Measurements from ENCODE around the gene NR6A1. TPM values are rescaled to one million over a fixed set of nuclear protein-coding genes. Genes with fewer than 3 reads are reported as not detected.

The NR6A1 gene
- total and polyA plus RNA-seq, 12 donors = 0.29 to 2.0 (median 1.2) TPM

DNA sequence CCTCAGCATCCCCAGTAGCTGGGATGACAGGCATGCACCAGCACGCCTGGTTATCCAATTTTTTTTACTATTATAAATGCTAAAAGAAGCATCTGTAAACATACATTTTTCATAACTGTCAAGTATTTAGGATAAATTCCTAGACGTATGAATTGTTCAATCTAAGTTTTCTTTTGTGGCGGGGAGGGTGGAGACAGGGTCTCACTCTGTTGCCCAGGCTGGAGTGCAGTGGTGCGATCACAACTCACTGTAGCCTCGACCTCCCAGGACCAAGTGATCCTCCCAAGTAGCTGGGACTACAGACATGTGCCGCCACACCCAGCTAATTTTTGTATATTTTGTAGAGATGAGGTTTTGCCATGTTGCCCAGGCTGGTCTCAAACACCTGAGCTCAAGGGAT lies 52.2 kb downstream of the NR6A1 start:
- H3K36me3 ChIP-seq = no peaks in the 10 kb centered on the region
- H3K4me1 ChIP-seq = peaks cover 0 to 10% (median 0%) of the 10 kb centered on the region in 9 donors
- no peaks in the 10 kb centered on the region for H3K9me3 ChIP-seq
- no peak overlapping the region for H3K4me3 ChIP-seq
- no peaks in the 10 kb centered on the region for H3K27me3 ChIP-seq
- 91 to 96% methylated on average over 6 of the region's 6 CpGs for WGBS, 2 donors
- no peak for TF ChIP-seq CTCF (IDR thresholded peaks at IDR 0.05)
- H3K27ac ChIP-seq = no peak overlapping the region
- intact Hi-C loops (cut with DNase I) = loop anchor here in 1 of 10 donors (10.0 kb wide), 1 partner anchor 164 kb away; no protein-coding TSS in a partner anchor
- ATAC-seq (no peak), DNase-seq (no peak)

GRCh38 chr9:124717597-124717996 lies 53.5 kb downstream of the NR6A1 start:
- Histone ChIP-seq H3K27ac (no peak overlapping the region), H3K4me3 (no peak overlapping the region), H3K4me1 (peaks cover 0 to 10% (median 0%) of the 10 kb centered on the region in 9 donors), H3K27me3 (no peaks in the 10 kb centered on the region), H3K9me3 (no peaks in the 10 kb centered on the region), H3K36me3 (no peaks in the 10 kb centered on the region)
- 91 to 97% methylated on average over 2 of the region's 2 CpGs for WGBS, 2 donors
- ATAC-seq (no peak), DNase-seq (no peak)
- no peak for TF ChIP-seq CTCF (IDR thresholded peaks at IDR 0.05)
- intact Hi-C loops (cut with DNase I) = loop anchor here in 1 of 10 donors (10.0 kb wide), 1 partner anchor 163 kb away; no protein-coding TSS in a partner anchor

GRCh38 chr9:124716808-124717207 lies 54.3 kb downstream of the NR6A1 start:
- DNase-seq (no peak), ATAC-seq (no peak)
- Histone ChIP-seq H3K9me3 (no peaks in the 10 kb centered on the region), H3K4me1 (peaks cover 0 to 13% (median 3%) of the 10 kb centered on the region in 9 donors), H3K27me3 (no peaks in the 10 kb centered on the region), H3K36me3 (no peaks in the 10 kb centered on the region), H3K27ac (no peak overlapping the region), H3K4me3 (no peak overlapping the region)
- intact Hi-C loops (cut with DNase I) = loop anchor here in 1 of 10 donors (10.0 kb wide), 1 partner anchor 162 kb away; no protein-coding TSS in a partner anchor
- 90 to 91% methylated on average over 6 of the region's 6 CpGs for WGBS, 2 donors
- TF ChIP-seq CTCF (IDR thresholded peaks at IDR 0.05) = no peak

GRCh38 chr9:124710766-124711165 lies 60.3 kb downstream of the NR6A1 start:
- intact Hi-C loops (cut with DNase I) = loop anchor here in 8 of 10 donors (2.0 to 10.0 kb wide), 4 partner anchors 93 to 158 kb away; no protein-coding TSS in a partner anchor
- no peaks in the 10 kb centered on the region for H3K36me3 ChIP-seq
- peaks cover 0 to 15% (median 4%) of the 10 kb centered on the region in 9 donors for H3K4me1 ChIP-seq
- DNase-seq (no peak), ATAC-seq (no peak)
- H3K9me3 ChIP-seq = no peaks in the 10 kb centered on the region
- TF ChIP-seq CTCF (IDR thresholded peaks at IDR 0.05) = no peak
- 93 to 95% methylated on average over 4 of the region's 4 CpGs for WGBS, 2 donors
- no peak overlapping the region for H3K27ac ChIP-seq
- no peaks in the 10 kb centered on the region for H3K27me3 ChIP-seq
- no peak overlapping the region for H3K4me3 ChIP-seq

Data from heart right ventricle (tissue), 16 donors.